NK-92 (cell line): ENCODE results near the gene CRYGS.
A peak's percentile ranks its signal among the peaks of the same experiment; 100 is the strongest.
"Not testable (repeated sequence)": the region's sequence is repeated elsewhere in the genome, so short reads cannot be mapped to it uniquely, and the experiment has no call there.

Source experiments
- DNase-seq: peaks from one replicate; lab custom pipeline; 2025; ENCODE audit not compliant: unreplicated experiment; lab: John Stamatoyannopoulos, UW

Gene CRYGS

DNA sequence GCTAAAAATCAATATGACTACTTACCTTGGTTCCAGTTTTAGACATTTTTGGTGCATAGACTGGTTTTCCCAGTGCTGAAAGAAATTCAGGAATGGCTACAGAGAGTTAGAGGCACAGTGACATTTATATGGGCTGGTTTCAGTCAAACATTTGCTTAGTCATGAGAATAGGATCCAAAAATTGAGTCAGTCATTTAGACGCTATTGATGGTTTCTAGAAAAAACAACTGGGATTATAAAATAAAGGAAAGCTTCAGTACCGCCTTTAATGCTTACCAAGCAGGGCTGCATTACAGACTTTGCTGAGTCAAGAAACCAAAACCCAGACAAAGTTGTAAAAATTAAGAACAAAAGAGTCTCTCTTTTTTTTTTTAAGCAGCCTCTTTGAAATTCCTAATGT, at the start of gene CRYGS:
Gene CRYGS (minus strand): TSS at position 100 of the 400 bp plus-strand sequence. CDS start 54 bp downstream, at position 46.
- no peak for DNase-seq

DNA sequence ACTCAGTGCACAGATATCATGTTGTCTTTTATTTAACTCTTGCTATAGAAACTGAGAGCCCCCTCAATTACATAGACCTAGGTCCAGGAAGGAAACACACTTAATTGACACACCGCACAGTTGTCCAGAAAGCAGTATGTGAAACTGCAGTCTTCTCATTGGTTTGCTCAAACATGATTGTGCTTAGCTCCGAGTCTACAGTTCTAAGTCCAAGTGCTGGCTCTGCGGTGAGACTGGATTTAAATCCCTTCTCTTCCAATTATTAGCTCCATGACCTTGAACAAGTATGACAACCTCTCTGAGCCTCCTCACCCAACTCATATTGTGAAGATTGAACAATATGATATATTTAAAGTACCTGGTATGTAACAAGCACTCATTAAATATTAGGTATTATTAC, 49.7 kb upstream of the CRYGS start:
- DNase-seq: no peak

DNA sequence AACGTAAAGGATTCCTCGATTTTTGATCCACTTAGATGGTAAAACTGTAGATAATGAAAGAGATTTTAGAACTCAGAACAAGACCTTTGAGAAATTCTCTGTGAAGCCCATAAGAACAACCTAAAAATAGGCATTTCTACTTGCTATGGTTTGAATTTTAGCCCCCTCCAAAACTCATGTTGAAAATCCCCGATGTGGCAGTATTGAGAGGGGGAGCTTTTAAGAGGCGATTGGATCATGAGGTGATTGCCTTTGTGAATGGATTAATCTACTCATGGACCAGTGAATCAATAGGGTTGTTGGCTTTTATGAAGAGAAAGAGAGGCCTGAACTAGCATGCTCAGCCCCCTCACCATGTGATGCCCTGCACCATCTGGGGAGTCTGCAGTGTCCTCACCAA, 48.5 kb upstream of the CRYGS start:
- no peak for DNase-seq

DNA sequence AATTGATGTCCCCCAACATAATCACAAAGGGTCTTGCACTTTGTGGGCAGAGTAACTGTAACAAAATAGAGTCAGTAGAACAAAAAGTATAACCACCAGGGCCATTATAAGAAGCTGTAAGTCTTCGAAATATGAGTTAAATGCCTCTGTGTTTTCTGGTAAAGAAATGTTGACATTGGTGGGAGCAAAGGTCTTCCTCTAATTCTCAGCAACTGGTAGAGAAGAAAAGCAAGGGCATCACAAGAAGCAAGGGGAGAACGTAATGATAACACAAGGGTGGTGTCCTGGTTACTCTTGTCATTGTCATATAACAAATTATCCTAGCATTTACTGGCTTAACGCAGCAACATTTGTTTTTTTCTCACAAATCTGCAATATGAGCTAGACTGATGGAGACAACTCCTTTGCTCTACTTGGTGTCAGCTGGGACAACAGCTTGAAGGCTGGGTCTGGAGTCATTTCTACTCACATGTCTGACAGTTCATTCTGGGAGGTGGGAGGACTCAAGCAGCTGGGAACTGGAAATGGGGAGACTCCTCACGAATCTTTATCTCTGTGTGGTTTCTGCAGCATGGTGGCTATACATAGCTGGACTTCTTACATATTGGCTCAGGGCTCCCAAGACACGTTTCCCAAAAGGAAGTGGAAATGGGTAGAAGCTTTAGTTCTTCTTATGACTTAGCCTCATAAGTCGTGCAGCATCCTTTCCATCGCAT, 46.6 kb upstream of the CRYGS start:
- no peak for DNase-seq

DNA sequence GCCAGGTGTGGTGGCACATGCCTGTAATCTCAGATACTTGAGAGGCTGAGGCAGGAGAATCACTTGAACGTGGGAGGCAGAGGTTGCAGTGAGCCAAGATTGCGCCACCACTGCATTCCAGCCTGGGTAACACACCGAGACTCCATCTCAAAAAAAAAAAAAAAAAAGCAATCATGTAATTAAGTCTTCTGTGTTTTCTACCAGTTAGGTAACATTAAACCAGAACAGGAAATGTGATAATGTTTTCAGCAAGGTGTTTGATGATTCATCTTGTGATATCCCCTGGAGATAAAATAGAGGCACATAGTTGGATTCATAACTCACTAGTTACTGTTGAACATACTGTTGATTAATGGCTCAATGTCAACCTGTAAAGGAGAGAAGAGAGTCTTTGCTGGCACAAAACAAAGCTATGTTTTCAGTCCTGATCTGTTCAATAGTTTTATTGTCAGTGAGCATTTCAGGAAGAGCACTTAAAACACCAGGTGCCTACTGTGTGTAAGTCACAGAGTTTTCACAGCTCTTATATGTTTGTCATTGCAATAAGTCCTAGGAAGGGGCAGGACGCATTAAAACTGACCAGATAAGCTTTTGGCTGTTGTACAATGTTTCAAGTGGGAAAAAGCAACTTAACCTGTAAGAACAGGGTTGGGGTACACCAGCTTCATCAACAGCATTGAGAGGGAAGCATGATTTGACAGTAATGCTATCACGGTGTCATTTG, 45.8 kb upstream of the CRYGS start:
- no peak for DNase-seq

DNA sequence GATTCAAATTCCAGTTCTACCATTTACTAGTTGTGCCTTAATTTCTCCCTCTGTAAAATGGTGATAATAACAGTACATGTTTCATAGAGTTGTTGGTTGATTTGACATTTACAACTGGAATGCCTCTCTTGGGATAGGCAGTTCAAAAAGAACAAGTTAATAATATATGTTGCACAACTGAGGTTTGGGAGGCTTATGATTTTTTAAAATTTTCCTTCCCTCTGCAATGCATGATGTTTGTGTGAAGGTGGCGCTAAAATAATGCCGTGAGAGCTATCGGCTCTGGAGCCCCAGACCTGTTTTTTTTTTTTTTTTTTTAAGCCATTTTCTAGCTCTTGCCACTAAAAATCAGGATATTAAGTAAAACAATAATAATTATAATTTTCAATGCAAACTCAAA, 44.9 kb upstream of the CRYGS start:
- no peak for DNase-seq

DNA sequence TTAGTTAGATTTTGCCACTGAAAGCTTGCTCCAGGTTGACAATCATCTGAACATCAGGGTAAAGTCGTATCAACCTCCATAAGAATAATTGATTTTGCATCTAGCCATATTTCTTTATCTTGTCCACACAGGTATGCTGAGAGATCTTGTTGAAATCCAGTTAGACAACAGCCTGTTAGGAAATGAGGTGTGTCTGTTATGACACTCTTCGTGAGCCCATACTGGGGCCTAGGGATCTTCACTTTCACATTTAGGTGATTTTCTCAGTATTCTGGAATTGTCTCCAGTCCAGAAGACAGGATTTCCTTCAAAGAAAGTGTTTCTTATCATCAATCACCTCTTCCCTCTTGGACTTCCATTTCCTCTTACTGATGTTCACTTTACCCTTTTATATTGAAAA, 44.5 kb upstream of the CRYGS start:
- DNase-seq: no peak

DNA sequence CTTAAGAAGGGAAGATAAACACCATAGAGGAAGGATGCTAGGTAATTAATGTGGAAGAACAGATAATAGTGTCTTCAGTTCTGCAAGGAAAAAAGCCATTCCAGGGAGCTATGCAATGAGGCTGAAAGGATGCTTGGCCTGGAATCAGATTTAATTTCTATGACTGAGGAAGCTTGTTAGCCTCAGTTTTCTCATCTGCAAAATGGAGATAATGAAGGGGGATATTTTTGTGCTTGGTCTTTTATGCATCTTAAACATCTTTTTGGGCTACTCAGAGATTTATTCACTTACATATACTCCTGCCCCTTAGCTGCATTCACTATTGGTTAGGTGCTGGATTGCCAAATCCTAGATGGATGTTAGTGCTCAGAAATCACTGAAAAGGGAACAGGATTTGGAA, 43.0 kb upstream of the CRYGS start:
- no peak for DNase-seq

DNA sequence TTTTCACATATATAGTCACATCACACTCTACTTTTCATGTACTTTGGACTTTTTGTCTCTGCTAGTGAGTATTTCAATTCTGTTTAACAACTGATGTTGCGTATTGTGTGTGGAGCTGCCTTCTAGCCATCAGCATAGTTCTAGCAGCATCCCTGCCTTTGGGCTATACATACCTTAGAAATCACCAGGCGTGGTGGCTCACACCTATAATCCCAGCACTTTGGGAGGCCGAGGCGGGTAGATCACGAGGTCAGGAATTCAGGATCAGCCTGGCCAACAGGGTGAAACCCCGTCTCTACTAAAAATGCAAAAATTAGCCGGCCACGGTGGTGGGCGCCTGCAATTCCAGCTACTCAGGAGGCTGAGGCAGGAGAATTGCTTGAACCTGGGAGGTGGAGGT, 42.1 kb upstream of the CRYGS start:
- not testable (repeated sequence) for DNase-seq

DNA sequence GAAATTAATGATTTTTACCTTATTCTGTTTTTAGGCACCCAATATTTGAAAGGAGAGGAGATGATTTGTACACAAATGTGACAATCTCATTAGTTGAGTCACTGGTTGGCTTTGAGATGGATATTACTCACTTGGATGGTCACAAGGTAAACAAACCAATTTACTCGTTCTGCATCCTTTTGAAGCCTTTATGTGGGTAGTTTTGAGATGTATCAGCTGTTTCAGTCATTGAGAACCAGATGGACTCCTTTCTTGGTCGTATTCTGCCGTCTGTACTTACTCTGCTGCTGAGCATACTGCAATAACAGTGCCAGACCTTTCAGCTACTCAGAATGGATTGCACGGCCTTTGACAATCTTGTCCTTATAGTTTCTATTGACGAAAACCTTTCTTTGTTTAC, 39.7 kb upstream of the CRYGS start:
- DNase-seq: no peak

DNA sequence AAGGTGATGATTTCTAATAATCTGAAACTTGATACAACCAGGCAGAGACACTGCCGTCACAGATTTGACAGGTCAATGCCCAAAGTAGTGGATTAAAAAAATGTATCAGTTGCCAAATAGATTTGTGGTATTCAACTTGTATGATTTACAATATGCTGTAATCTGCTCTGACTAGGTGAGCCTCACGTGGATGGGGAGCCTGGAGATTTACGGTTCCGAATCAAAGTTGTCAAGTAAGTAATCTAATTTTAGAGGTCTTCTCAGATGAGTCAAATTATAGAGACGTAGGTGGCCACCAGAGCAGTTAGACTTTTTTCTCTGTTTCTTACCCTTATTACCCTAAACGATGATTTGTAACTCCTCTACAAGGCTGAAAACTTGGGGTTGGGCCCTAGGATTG, 38.4 kb upstream of the CRYGS start:
- DNase-seq: no peak

DNA sequence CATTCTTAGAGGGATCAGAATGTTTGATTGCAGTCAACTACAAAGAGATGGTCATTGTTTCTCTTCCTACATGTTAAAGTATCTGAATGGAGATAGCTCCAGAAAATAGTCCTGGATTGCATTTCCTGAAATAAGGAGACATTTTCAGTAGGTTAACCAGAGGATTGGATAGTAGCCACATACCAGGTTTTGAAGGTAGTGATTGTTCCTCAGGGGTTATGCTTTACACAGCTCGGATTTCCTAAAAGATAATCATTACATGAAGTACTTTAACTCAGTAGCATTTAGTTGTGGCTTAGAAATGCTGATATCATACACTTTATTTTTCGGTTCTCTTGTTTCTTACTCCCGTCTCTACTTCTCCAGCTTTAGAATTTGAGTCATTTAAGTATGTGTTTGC, 36.6 kb upstream of the CRYGS start:
- no peak for DNase-seq

DNA sequence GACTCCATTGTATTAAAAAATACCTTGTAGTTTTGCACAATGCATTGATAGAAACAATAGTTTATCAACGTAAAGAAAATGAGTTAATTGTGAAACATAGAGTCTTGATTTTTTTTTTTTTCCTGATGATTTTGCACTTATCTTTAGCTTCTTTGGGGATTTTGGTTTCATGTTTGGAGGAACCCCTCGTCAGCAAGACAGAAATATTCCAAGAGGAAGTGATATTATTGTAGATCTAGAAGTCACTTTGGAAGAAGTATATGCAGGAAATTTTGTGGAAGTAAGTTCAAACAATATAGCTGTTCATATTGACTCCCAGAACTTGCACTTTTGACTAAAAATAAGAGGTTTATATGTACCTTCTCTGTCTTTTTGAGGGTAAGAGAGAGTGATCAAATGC, 33.3 kb upstream of the CRYGS start:
- no peak for DNase-seq

DNA sequence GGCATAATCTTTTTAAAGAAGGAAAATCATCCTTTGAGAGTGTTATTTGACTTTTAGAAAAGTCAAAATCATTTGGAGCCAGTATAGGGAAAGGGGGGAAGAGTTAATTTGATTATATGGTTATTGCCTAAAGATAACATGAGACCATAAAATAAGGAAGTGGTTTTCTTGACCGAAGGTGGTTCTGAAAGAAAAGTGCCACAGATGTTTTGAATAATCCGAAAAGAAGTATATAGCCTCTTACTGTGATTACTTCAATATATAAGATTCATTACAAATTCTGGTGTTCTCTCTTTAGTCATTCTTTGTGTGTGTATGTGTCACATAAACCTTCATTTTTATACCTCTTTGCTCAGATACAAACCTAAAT, 27.4 kb upstream of the CRYGS start:
- DNase-seq: no peak

DNA sequence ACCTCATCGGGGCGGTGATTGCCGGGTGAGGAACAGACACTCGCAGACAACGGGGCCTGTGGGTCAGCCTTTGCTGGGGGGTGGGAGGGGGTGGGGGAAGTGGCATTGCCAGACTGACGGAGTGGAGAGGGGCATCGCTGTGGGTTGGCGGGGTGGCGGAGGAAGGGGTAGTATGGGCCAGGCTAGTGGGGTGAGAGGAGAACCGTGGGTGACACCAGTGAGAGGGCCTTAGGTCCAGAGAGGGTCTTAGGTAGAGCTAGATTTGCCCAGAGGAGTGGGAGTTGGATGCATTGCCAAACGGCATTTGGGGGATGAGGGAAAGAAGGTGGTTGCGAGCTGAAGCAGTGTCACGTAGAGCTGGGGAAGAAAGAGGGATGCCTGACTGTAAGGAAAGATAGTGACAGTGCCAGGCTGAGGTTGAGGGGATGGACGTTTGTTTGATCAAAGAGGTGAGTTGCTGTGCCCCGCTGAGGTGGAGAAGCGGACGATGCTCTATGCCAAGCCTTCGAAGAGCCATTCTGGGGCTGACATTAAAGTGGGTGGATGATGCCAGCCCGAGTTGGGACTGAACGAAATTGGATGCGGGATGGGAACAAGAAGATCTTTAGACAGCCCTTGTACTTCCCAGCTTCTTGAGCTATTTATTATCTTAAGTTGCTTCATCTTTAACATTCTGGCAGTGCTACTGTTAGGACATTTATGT, 26.9 kb upstream of the CRYGS start:
- no peak for DNase-seq

DNA sequence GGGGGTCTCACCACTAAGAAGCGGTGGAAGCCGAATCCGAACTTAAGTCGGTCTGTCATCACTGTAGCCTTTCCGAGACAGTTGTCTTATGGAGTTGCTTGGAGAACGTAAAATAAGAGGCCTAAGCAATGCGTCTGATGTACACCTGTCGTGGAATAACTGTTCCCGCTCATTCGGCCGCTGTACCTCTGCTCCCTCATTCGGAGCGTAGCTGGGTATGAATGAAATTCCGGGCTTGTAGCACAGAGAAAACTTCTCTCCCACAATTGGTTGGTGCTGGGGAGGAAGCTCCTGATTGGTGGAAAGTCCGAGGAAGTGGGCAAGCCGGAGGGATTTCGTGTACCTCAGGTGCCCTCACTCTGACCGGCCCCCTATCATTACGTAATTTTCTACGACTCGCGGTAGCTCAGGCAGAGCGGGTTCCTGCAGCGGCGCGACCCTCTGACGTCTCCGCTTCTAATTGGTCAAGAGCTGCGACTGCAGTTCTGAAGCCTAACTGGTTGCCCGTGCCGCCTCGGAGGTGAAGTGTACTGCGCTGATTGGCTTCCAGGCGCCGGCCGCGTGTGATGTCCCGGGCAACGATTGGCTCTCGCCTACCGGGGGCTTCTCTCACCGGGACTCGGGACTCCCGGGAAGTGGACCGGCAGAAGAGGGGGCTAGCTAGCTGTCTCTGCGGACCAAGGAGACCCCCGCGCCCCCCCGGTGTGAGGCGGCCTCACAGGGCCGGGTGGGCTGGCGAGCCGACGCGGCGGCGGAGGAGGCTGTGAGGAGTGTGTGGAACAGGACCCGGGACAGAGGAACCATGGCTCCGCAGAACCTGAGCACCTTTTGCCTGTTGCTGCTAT, 26.1 kb upstream of the CRYGS start, which contains the start of gene DNAJB11:
Gene DNAJB11 (plus strand): TSS at position 625 of the 845 bp plus-strand sequence. CDS start 178 bp downstream, at position 803.
- peak; percentile 91 for DNase-seq

DNA sequence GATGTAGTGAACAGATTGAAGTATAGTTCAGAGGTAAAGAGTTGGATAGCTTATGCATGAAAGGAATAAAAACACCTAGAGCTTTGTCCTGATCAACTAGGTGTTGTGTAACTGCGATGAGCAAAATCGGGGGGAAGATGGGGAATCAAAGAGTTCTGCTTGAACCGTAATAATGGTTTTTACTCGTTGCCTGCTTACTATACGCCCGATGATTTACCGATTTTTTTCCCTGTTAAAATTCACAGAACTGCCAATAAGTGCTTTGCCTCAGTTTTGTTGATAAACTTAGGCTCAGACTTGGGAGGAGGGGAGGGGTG, 25.6 kb upstream of the CRYGS start:
- no peak for DNase-seq

DNA sequence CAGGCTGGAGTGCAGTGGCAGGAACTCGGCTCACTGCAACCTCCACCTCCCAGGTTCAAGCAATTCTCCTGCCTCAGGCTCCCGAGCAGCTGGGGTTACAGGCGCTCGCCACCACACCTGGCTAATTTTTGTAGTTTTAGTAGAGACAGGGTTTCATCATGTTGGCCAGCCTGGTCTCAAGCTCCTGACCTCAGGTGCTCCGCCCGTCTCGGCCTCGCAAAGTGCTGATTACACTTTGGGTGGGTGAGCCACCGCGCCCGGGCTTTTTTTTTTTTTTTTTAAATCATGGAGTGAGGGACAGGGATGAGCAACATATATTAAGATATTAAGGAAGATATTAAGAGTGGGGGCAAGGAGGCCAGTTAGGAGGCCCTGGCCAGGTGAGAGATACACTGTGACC, 25.2 kb upstream of the CRYGS start:
- DNase-seq: not testable (repeated sequence)

DNA sequence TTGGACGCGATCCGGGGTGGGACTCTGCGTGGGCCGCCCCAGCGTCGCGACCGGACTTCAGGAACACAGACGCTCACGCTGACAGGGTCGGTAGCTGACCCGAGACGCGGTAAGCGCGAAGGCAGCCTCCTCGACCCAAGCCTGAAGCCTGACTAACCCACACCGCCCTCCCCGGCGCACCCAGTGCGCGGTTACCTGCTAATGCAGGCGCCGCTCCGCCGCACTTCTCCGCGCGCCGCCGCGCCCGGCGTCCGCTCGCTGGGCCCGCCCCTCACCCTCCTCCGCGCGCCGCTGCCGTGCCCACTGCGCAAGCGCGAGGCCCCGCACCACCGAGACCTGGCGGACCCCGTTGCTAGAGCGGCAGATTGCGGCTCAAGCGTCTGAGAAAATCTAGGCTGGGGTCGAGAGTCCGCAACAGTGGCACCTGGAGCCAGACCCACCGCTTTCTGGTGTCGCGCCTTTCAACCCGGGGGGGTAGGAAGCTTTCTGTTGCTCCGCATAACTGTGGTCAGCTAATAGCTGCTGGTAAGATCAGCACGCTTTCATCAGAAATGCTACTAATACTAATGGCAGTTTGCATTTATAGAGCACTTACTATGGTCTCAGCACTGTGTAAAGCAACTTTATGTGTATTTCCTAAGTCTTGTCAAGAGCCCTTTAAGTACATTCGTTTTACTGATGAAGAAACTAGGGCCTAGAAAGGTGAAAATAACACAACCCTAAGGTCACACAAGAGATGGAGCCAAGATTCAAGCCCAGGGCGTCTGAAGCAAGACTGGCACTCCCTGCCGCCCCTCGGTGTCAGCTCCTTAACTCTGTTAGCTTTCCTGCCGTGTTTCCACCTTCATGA, 23.1 kb upstream of the CRYGS start, which contains the start of gene TBCCD1:
Gene TBCCD1 (minus strand): TSS at position 268 of the 850 bp plus-strand sequence. CDS start 3,010 bp downstream, outside the sequence.
- DNase-seq: peak; percentile 53

DNA sequence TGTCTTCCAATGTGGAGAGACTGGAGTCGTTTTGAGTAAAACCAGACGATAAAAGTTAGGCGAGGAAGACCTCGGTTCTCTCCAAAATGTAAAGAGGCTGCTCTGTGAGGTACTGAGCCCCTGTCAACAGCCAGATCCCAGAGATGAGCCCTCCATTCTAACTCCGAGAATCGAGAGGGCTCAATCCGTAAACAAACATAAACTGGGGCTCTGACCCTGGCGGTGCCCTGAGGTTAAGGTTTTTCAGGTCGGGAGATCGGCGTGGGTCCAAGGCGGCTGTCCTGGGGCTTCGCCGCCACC, 22.5 kb upstream of the CRYGS start:
- no peak for DNase-seq
